HG03196 (cell line): ENCODE measurements around the gene IRS4.

Experiments used
- ATAC-seq: cut with Tn5 transposase; IDR thresholded peaks from one replicate; pipeline ENCODE4 v1.9.1; 2021; ENCODE audit not compliant: unreplicated experiment

The IRS4 gene

GRCh38 chrX:108736509-108737479 is at the start of gene IRS4:
IRS4 (minus strand) TSS chrX:108736563.
- no peak for ATAC-seq

GRCh38 chrX:108772549-108772948 is 36.2 kb upstream of the IRS4 start:
- ATAC-seq = no peak

GRCh38 chrX:108763559-108763958 is 27.2 kb upstream of the IRS4 start:
- no peak for ATAC-seq

- no peak for ATAC-seq
Observed at GRCh38 chrX:108740299-108740774, 4.0 kb upstream of the IRS4 start.

GRCh38 chrX:108737754-108738153 is 1.4 kb upstream of the IRS4 start:
- no peak for ATAC-seq

GRCh38 chrX:108735679-108736508 is 469 bp downstream of the IRS4 start:
- no peak for ATAC-seq

- ATAC-seq = no peak
Observed at GRCh38 chrX:108735091-108735678, 1.2 kb downstream of the IRS4 start.

GRCh38 chrX:108734426-108734825 is 1.9 kb downstream of the IRS4 start:
- ATAC-seq = no peak

GRCh38 chrX:108732630-108733321 is 3.6 kb downstream of the IRS4 start:
- no peak for ATAC-seq

GRCh38 chrX:108731153-108731552 is 5.2 kb downstream of the IRS4 start:
- no peak for ATAC-seq

GRCh38 chrX:108726748-108727147 is 9.6 kb downstream of the IRS4 start:
- no peak for ATAC-seq

GRCh38 chrX:108722561-108722960 is 13.8 kb downstream of the IRS4 start:
- no peak for ATAC-seq

- ATAC-seq = no peak
Observed at GRCh38 chrX:108712886-108713285, 23.5 kb downstream of the IRS4 start.

- no peak for ATAC-seq
Observed at GRCh38 chrX:108704839-108705238, 31.5 kb downstream of the IRS4 start.

GRCh38 chrX:108702530-108702929 is 33.8 kb downstream of the IRS4 start:
- no peak for ATAC-seq

- ATAC-seq = no peak
Observed at GRCh38 chrX:108701633-108702032, 34.7 kb downstream of the IRS4 start.

- no peak for ATAC-seq
Observed at GRCh38 chrX:108699368-108699767, 37.0 kb downstream of the IRS4 start.

- no peak for ATAC-seq
Observed at GRCh38 chrX:108696690-108697089, 39.7 kb downstream of the IRS4 start.
